ENCODE data around the gene FCRL5.
A peak's percentile ranks its signal among the peaks of the same experiment; 100 is the strongest.

Gene FCRL5

DNA sequence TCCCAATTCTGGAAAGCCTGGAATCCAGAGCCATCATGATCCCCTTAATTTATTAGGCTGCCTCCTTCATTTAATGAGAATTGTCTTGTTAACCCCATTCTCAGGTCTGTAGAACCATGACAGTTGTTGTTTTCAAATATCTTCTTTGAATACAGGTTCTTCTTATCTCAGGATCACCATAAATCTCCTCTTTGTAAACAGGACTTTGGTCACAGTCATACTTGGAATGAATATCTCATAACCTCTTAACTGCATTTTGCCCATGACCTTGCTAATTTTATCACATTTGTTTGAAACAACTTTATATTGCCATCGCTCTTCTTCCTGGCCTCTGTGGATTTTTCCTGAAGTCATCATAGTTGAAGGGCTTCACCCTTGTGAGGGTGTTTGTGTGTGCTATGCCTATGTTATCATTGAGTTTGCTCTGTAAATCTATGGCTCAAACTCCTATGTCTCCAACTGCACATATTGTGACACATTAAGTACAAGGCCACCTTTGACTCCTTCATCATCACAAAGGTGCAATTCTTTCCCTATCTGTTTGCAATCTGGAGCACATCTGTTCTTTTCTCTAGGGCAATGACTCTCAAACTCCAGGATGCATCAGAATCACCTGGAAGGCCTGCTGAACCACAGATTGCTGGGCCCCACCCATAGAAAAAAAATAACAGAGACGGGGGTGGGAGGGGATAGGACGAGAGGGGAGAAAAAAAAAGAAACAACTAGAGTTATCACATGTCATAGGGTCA is 54.2 kb downstream of the FCRL5 start:
- TF ChIP-seq, protein P1, sequence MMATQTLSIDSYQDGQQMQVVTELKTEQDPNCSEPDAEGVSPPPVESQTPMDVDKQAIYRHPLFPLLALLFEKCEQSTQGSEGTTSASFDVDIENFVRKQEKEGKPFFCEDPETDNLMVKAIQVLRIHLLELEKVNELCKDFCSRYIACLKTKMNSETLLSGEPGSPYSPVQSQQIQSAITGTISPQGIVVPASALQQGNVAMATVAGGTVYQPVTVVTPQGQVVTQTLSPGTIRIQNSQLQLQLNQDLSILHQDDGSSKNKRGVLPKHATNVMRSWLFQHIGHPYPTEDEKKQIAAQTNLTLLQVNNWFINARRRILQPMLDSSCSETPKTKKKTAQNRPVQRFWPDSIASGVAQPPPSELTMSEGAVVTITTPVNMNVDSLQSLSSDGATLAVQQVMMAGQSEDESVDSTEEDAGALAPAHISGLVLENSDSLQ (IDR thresholded peaks at IDR 0.05): no peak
- TF ChIP-seq SUZ12 (IDR thresholded peaks at IDR 0.05): no peak
- TF ChIP-seq ELF4 (IDR thresholded peaks at IDR 0.05): no peak
- TF ChIP-seq TARDBP (IDR thresholded peaks at IDR 0.05): no peak
- no peak for TF ChIP-seq SP1 (IDR thresholded peaks at IDR 0.05)
- TF ChIP-seq BHLHE40 (IDR thresholded peaks at IDR 0.05; ENCODE audit: borderline replicate concordance): no peak
- CTCF ChIA-PET: no interaction called here
- no peak for DNase-seq (ENCODE audit: extremely low spot score)
- POLR2A ChIA-PET: no interaction called here

DNA sequence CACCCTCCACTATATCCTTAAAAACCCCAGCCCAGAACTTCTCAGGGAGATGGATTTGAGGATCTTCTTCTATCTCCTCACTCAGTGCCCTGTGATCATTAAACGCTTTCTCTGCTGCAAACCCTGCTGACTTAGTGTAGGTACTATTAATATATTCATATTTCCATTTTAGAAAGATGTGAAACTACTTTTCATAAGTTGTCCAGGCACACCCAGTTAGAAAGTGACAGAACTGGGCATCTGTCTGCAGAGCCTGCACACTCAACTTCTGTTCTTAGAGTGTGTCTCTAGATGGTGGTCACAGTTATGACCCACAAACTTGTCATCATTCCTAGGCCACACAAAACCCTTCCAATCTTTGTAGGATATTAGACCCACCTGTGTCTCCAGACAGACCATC is 55.0 kb downstream of the FCRL5 start:
- ChIA-PET CTCF (no interaction called here), POLR2A (no interaction called here)
- DNase-seq (ENCODE audit: extremely low spot score): no peak
- no peak for TF ChIP-seq FOXK2 (IDR thresholded peaks at IDR 0.05)
- no peak for TF ChIP-seq SP1 (IDR thresholded peaks at IDR 0.05)
- no peak for TF ChIP-seq ELF4 (IDR thresholded peaks at IDR 0.05)
- no peak for TF ChIP-seq ARNT (IDR thresholded peaks at IDR 0.05)
- no peak for TF ChIP-seq TARDBP (IDR thresholded peaks at IDR 0.05)
- no peak for TF ChIP-seq ZNF384 (IDR thresholded peaks at IDR 0.05)
- TF ChIP-seq HDGF (IDR thresholded peaks at IDR 0.05; ENCODE audit: borderline replicate concordance): no peak
- no peak for TF ChIP-seq LEF1 (IDR thresholded peaks at IDR 0.05; ENCODE audit: borderline replicate concordance)
- no peak for TF ChIP-seq CTBP1 (IDR thresholded peaks at IDR 0.05; ENCODE audit: borderline replicate concordance)
- no peak for TF ChIP-seq FOXM1 (IDR thresholded peaks at IDR 0.05; ENCODE audit: borderline replicate concordance)
- TF ChIP-seq SUZ12 (IDR thresholded peaks at IDR 0.05): no peak
- no peak for TF ChIP-seq FOXA1 (IDR thresholded peaks at IDR 0.05)
- no peak for TF ChIP-seq L3MBTL2 (conservative IDR thresholded peaks at IDR 0.05)
- TF ChIP-seq NFRKB (IDR thresholded peaks at IDR 0.05): no peak
- no peak for TF ChIP-seq BHLHE40 (IDR thresholded peaks at IDR 0.05; ENCODE audit: borderline replicate concordance)
- TF ChIP-seq, protein P1 (IDR thresholded peaks at IDR 0.05): no peak

DNA sequence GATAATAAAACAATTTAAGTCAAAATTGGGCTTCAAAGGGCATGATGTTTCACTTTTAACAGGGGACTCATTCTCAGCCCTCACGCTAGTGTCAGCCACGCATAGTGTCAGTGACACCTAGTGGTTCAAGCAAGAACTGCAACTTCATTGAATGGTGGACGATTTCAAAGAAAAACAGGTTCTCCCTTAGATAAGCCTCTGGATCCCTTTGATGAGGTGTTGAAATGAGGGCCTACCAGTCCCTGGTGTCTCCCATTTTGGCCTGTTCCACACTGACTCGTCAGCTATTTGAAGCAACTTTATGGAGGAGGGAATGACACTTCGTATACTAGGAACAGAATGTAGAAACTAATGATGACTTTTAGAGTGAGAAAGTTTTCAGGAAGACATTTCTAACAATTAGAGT is 56.2 kb downstream of the FCRL5 start:
- ChIA-PET POLR2A (no interaction called here), CTCF (interaction anchor here (1.0 to 1.4 kb wide), 4 partner anchors 9 to 300 kb away, joined by 3 to 6 read pairs (median 4); no protein-coding TSS in a partner anchor)
- peak; percentile 44 for DNase-seq (ENCODE audit: extremely low spot score)
- TF ChIP-seq ZNF384 (IDR thresholded peaks at IDR 0.05) (no peak), BHLHE40 (IDR thresholded peaks at IDR 0.05; ENCODE audit: borderline replicate concordance) (no peak), NFRKB (IDR thresholded peaks at IDR 0.05) (no peak), FOXA1 (IDR thresholded peaks at IDR 0.05) (no peak), SUZ12 (IDR thresholded peaks at IDR 0.05) (no peak), FOXK2 (IDR thresholded peaks at IDR 0.05) (no peak), TARDBP (IDR thresholded peaks at IDR 0.05) (no peak), ARNT (IDR thresholded peaks at IDR 0.05) (no peak), L3MBTL2 (conservative IDR thresholded peaks at IDR 0.05) (no peak), CTBP1 (IDR thresholded peaks at IDR 0.05; ENCODE audit: borderline replicate concordance) (no peak), LEF1 (IDR thresholded peaks at IDR 0.05; ENCODE audit: borderline replicate concordance) (no peak), FOXM1 (IDR thresholded peaks at IDR 0.05; ENCODE audit: borderline replicate concordance) (no peak), SP1 (IDR thresholded peaks at IDR 0.05) (no peak), HDGF (IDR thresholded peaks at IDR 0.05; ENCODE audit: borderline replicate concordance) (no peak), ELF4 (IDR thresholded peaks at IDR 0.05) (no peak)
- TF ChIP-seq, protein P1 (IDR thresholded peaks at IDR 0.05): no peak

DNA sequence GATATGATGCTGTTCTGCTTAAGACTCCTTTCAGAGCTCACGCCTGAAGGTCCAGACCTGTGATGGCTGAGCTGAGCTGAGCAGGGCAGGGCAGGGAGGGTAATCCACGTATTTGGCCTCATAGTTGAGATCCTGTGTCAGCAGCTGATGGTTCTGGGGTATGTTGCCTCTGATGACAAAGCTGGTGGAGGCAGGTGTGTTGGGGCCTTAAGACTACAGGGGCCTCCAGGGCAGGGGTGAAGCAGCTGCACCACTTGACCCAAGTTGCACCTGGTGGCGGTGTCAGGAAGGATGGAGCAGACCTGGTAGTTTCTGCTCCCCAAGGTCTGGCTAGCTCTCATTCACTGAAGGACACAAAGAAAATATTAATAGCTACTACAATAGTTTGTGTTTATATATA is 57.0 kb downstream of the FCRL5 start:
- POLR2A ChIA-PET: no interaction called here
- CTCF ChIA-PET: interaction anchor here (0.7 to 1.4 kb wide), 5 partner anchors 10 to 299 kb away, joined by 3 to 6 read pairs (median 5); no protein-coding TSS in a partner anchor
- DNase-seq (ENCODE audit: extremely low spot score): no peak
- TF ChIP-seq NFRKB (IDR thresholded peaks at IDR 0.05) (no peak), ELF4 (IDR thresholded peaks at IDR 0.05) (no peak), TARDBP (IDR thresholded peaks at IDR 0.05) (no peak)

DNA sequence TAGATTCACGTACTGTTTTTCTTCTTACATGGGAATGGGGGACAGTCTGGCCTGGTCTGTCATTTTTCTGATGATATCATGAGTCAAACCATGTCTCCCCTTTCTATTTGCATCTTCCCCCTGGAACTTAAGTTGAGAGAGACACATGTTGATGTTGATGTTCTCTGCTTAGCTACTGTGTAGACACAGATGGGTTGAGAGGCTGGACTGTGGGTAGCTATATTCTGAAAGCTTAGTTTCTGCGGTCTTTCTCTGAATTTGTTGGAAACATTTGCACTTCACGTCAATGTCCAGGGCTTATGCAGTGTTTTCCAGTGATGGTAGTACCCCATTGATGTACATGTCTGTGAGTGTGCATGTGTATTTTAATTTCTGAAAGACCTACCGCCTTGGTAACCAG is 58.2 kb downstream of the FCRL5 start:
- no peak for DNase-seq (ENCODE audit: extremely low spot score)
- TF ChIP-seq FOXA1 (IDR thresholded peaks at IDR 0.05) (no peak), FOXK2 (IDR thresholded peaks at IDR 0.05) (no peak), ZNF384 (IDR thresholded peaks at IDR 0.05) (no peak), BHLHE40 (IDR thresholded peaks at IDR 0.05; ENCODE audit: borderline replicate concordance) (no peak), CTBP1 (IDR thresholded peaks at IDR 0.05; ENCODE audit: borderline replicate concordance) (no peak), ARNT (IDR thresholded peaks at IDR 0.05) (no peak), TARDBP (IDR thresholded peaks at IDR 0.05) (no peak), SUZ12 (IDR thresholded peaks at IDR 0.05) (no peak), LEF1 (IDR thresholded peaks at IDR 0.05; ENCODE audit: borderline replicate concordance) (no peak), FOXM1 (IDR thresholded peaks at IDR 0.05; ENCODE audit: borderline replicate concordance) (no peak), HDGF (IDR thresholded peaks at IDR 0.05; ENCODE audit: borderline replicate concordance) (no peak)
- CTCF ChIA-PET: interaction anchor here (0.7 to 1.4 kb wide), 2 partner anchors 11 to 117 kb away, joined by 3 to 5 read pairs; no protein-coding TSS in a partner anchor
- POLR2A ChIA-PET: no interaction called here

DNA sequence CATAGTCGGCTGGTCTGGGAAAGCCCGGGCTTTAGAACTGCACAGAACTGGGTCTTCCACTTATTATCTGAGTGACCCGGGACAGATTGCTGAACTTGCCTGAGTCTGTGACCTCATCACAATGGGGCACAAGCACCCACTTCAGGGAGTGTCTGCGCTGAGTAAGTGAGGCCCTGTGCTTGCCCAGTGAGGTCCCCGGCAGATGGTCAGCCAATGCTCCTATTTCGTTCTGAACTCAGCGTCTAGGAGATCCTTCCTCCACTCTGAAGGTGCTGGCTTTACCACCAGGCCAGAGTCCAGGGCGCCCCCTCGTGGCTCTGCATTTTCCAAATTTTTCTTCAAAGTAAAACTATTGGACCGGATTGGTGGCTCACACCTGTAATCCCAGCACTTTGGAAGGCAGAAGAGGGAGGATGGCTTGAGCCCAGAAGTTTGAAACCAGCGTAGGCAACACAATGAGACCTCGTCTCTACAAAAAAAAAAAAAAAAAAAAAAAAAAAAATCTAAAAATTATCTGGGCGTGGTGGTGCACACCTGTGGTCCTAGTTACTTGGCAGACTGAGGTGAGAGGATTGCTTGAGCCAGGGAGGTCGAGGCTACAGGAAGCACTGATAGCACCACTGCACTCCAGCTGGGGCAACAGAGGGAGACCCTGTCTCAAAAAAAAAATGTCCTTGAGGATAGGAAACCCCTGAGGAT is 61.7 kb downstream of the FCRL5 start:
- TF ChIP-seq CTBP1 (IDR thresholded peaks at IDR 0.05; ENCODE audit: borderline replicate concordance): no peak
- TF ChIP-seq, protein P1 (IDR thresholded peaks at IDR 0.05): no peak
- TF ChIP-seq ZNF384 (IDR thresholded peaks at IDR 0.05): no peak
- no peak for TF ChIP-seq ELF4 (IDR thresholded peaks at IDR 0.05)
- TF ChIP-seq FOXA1 (IDR thresholded peaks at IDR 0.05): no peak
- TF ChIP-seq BHLHE40 (IDR thresholded peaks at IDR 0.05; ENCODE audit: borderline replicate concordance): no peak
- TF ChIP-seq TARDBP (IDR thresholded peaks at IDR 0.05): no peak
- no peak for TF ChIP-seq NFRKB (IDR thresholded peaks at IDR 0.05)
- no peak for TF ChIP-seq SP1 (IDR thresholded peaks at IDR 0.05)
- no peak for TF ChIP-seq SUZ12 (IDR thresholded peaks at IDR 0.05)
- TF ChIP-seq LEF1 (IDR thresholded peaks at IDR 0.05; ENCODE audit: borderline replicate concordance): no peak
- no peak for TF ChIP-seq FOXM1 (IDR thresholded peaks at IDR 0.05; ENCODE audit: borderline replicate concordance)
- no peak for TF ChIP-seq ARNT (IDR thresholded peaks at IDR 0.05)
- POLR2A ChIA-PET: no interaction called here
- CTCF ChIA-PET: interaction anchor here (0.6 kb wide), 1 partner anchor 43 kb away, joined by 3 read pairs; no protein-coding TSS in a partner anchor
- DNase-seq (ENCODE audit: extremely low spot score): peak; percentile 61

Measured in HEK293T (cell line).